NCI-H1105 (cell line): ENCODE data around the gene MORC2.
A peak's percentile ranks its signal among the peaks of the same experiment; 100 is the strongest.

Experiments
- DNase-seq: peaks from one replicate; lab custom pipeline; 2025; lab: John Stamatoyannopoulos, UW

MORC2 gene

GRCh38 chr22:30968015-30968923 lies at the start of gene MORC2:
Gene MORC2 (minus strand): TSS chr22:30968774. CDS start chr22:30967889, 885 bp downstream.
- DNase-seq = no peak

GRCh38 chr22:31005535-31005934 lies 37.0 kb upstream of the MORC2 start:
- DNase-seq = no peak

- DNase-seq = no peak
Observed at GRCh38 chr22:31001124-31001770, 32.7 kb upstream of the MORC2 start.

- DNase-seq = no peak
Observed at GRCh38 chr22:30998329-30998728, 29.8 kb upstream of the MORC2 start.

GRCh38 chr22:30996462-30996861 lies 27.9 kb upstream of the MORC2 start:
- no peak for DNase-seq

- DNase-seq = no peak
Observed at GRCh38 chr22:30994960-30995359, 26.4 kb upstream of the MORC2 start.

- no peak for DNase-seq
Observed at GRCh38 chr22:30992565-30992964, 24.0 kb upstream of the MORC2 start.

GRCh38 chr22:30990690-30991089 lies 22.1 kb upstream of the MORC2 start:
- DNase-seq = no peak

GRCh38 chr22:30989474-30989873 lies 20.9 kb upstream of the MORC2 start:
- no peak for DNase-seq

GRCh38 chr22:30985561-30986208 lies 17.1 kb upstream of the MORC2 start:
- no peak for DNase-seq

- no peak for DNase-seq
Observed at GRCh38 chr22:30984317-30984716, 15.7 kb upstream of the MORC2 start.

- no peak for DNase-seq
Observed at GRCh38 chr22:30982512-30982911, 13.9 kb upstream of the MORC2 start.

GRCh38 chr22:30979932-30980331 lies 11.4 kb upstream of the MORC2 start:
- no peak for DNase-seq

GRCh38 chr22:30978304-30978962 lies 9.9 kb upstream of the MORC2 start:
- DNase-seq = no peak

GRCh38 chr22:30970356-30970746 lies 1.8 kb upstream of the MORC2 start:
- DNase-seq = no peak

GRCh38 chr22:30969532-30970355 lies 1.2 kb upstream of the MORC2 start:
- DNase-seq = peak; percentile 4

- peak; percentile 95 for DNase-seq
Observed at GRCh38 chr22:30968924-30969531, 454 bp upstream of the MORC2 start, which contains the start of gene TUG1. Gene TUG1 (plus strand): TSS chr22:30969265.

- no peak for DNase-seq
Observed at GRCh38 chr22:30964858-30965257, 3.7 kb downstream of the MORC2 start.

GRCh38 chr22:30955153-30955552 lies 13.4 kb downstream of the MORC2 start:
- no peak for DNase-seq

- no peak for DNase-seq
Observed at GRCh38 chr22:30953206-30953605, 15.4 kb downstream of the MORC2 start.
